ENCODE measurements around the gene NUDT14. TPM values are rescaled to one million over a fixed set of nuclear protein-coding genes. Genes with fewer than 3 reads are reported as not detected.

The NUDT14 gene
- total RNA-seq, 4 donors from 2014 or later = 0.66 to 2.7 (median 1.8) TPM

- DNase-seq (ENCODE audit: low spot score in 2 of 2) = no peak
- no peak overlapping the region for H3K27ac ChIP-seq
- WGBS, 2 donors = 42 to 50% methylated on average over 15 to 21 of the region's 28 CpGs
- H3K9me3 ChIP-seq = no peaks in the 10 kb centered on the region
- H3K4me3 ChIP-seq = no peak overlapping the region
- no peaks in the 10 kb centered on the region for H3K36me3 ChIP-seq
- H3K4me1 ChIP-seq = peaks cover 0 to 76% (median 35%) of the 10 kb centered on the region in 4 donors
- H3K27me3 ChIP-seq = peaks cover 0 to 65% of the 10 kb centered on the region in 2 donors
- no peak for TF ChIP-seq POLR2A (IDR thresholded peaks at IDR 0.05)
- no peak for TF ChIP-seq CTCF (IDR thresholded peaks at IDR 0.05)
- TF ChIP-seq EP300 (IDR thresholded peaks at IDR 0.05) = no peak
Measured at GRCh38 chr14:105201156-105201924, 20.2 kb upstream of the NUDT14 start.

- Histone ChIP-seq H3K27me3 (peaks cover 0 to 72% of the 10 kb centered on the region in 2 donors), H3K36me3 (no peaks in the 10 kb centered on the region), H3K27ac (no peak overlapping the region), H3K4me3 (no peak overlapping the region), H3K9me3 (no peaks in the 10 kb centered on the region), H3K4me1 (peaks cover 0 to 77% (median 38%) of the 10 kb centered on the region in 4 donors)
- WGBS, 2 donors = 59 to 64% methylated on average over 15 to 16 of the region's 16 CpGs
- DNase-seq (ENCODE audit: low spot score in 2 of 2) = no peak
- TF ChIP-seq POLR2A (IDR thresholded peaks at IDR 0.05) = no peak
- TF ChIP-seq EP300 (IDR thresholded peaks at IDR 0.05) = no peak
- TF ChIP-seq CTCF (IDR thresholded peaks at IDR 0.05) = no peak
Measured at GRCh38 chr14:105200641-105201040, 19.5 kb upstream of the NUDT14 start.

- WGBS, 2 donors = 70 to 74% methylated on average over 8 to 9 of the region's 10 CpGs
- peaks cover 0 to 78% of the 10 kb centered on the region in 2 donors for H3K27me3 ChIP-seq
- H3K4me3 ChIP-seq = no peak overlapping the region
- no peak for TF ChIP-seq EP300 (IDR thresholded peaks at IDR 0.05)
- no peak for TF ChIP-seq POLR2A (IDR thresholded peaks at IDR 0.05)
- TF ChIP-seq CTCF (IDR thresholded peaks at IDR 0.05) = no peak
- H3K4me1 ChIP-seq = peaks cover 0 to 72% (median 33%) of the 10 kb centered on the region in 4 donors
- no peak overlapping the region for H3K27ac ChIP-seq
- DNase-seq (ENCODE audit: low spot score in 2 of 2) = no peak
- H3K9me3 ChIP-seq = no peaks in the 10 kb centered on the region
- no peaks in the 10 kb centered on the region for H3K36me3 ChIP-seq
Measured at GRCh38 chr14:105200074-105200473, 19.0 kb upstream of the NUDT14 start.

GRCh38 chr14:105199093-105199492, 18.0 kb upstream of the NUDT14 start:
- Histone ChIP-seq H3K27me3 (peaks cover 0 to 88% of the 10 kb centered on the region in 2 donors), H3K4me3 (no peak overlapping the region), H3K27ac (no peak overlapping the region), H3K36me3 (no peaks in the 10 kb centered on the region), H3K9me3 (no peaks in the 10 kb centered on the region), H3K4me1 (peaks cover 0 to 68% (median 24%) of the 10 kb centered on the region in 4 donors)
- DNase-seq (ENCODE audit: low spot score in 2 of 2) = no peak
- WGBS, 2 donors = 46 to 61% methylated on average over 9 to 16 of the region's 18 CpGs
- TF ChIP-seq POLR2A (IDR thresholded peaks at IDR 0.05) (no peak), EP300 (IDR thresholded peaks at IDR 0.05) (no peak), CTCF (IDR thresholded peaks at IDR 0.05) (no peak)

- 79 to 86% methylated on average over 4 of the region's 4 CpGs for WGBS, 2 donors
- Histone ChIP-seq H3K27me3 (peaks cover 0 to 91% of the 10 kb centered on the region in 2 donors), H3K4me3 (no peak overlapping the region), H3K9me3 (no peaks in the 10 kb centered on the region), H3K27ac (no peak overlapping the region), H3K4me1 (peaks cover 0 to 68% (median 24%) of the 10 kb centered on the region in 4 donors), H3K36me3 (no peaks in the 10 kb centered on the region)
- DNase-seq (ENCODE audit: low spot score in 2 of 2) = no peak
- TF ChIP-seq EP300 (IDR thresholded peaks at IDR 0.05) = no peak
- TF ChIP-seq POLR2A (IDR thresholded peaks at IDR 0.05) = no peak
- TF ChIP-seq CTCF (IDR thresholded peaks at IDR 0.05) = no peak
Measured at GRCh38 chr14:105198588-105198987, 17.5 kb upstream of the NUDT14 start.

Measured in tibial nerve (tissue), 4 donors.